Progenitor cell of endocrine pancreas (in vitro differentiated cells): ENCODE data around the gene MRRF. TPM values are rescaled to one million over a fixed set of nuclear protein-coding genes. Genes with fewer than 3 reads are reported as not detected.

ENCODE experiments used
- DNase-seq: peaks from one replicate; pipeline ENCODE4 v3.0.0; 2021; ENCODE audit warnings: low spot score; ENCODE audit not compliant: unreplicated experiment
- H3K27ac Mint-ChIP-seq: 2 replicates; pipeline ENCODE4 v1.8.0; 2021; ENCODE audit warnings: mild to moderate bottlenecking, moderate library complexity, mixed read lengths
- H3K27me3 Mint-ChIP-seq: 2 replicates; pipeline ENCODE4 v1.8.0; 2021; ENCODE audit warnings: mixed read lengths
- H3K36me3 Mint-ChIP-seq: 2 replicates; pipeline ENCODE4 v1.8.0; 2022; ENCODE audit warnings: mixed read lengths; ENCODE audit not compliant: insufficient read depth
- H3K4me1 Mint-ChIP-seq: 2 replicates; pipeline ENCODE4 v1.8.0; 2021; ENCODE audit warnings: low read depth, mixed read lengths
- H3K4me3 Mint-ChIP-seq: 2 replicates; pipeline ENCODE4 v1.8.0; 2021; ENCODE audit warnings: low read depth, mild to moderate bottlenecking, moderate library complexity, mixed read lengths
- H3K9me3 Mint-ChIP-seq: 2 replicates; pipeline ENCODE4 v1.8.0; 2021; ENCODE audit warnings: low read depth, mixed read lengths
- total RNA-seq: library from RNA; stranded (reverse); gene quantifications from 2 replicates; pipeline ENCODE4 v1.2.1, GENCODE V29; 2021
- TF ChIP-seq, protein P1 (sequence below): fragments of 200-600 bp; sonication (generic); IDR thresholded peaks from one replicate; pipeline ENCODE4 v1.5.0; 2021; ENCODE audit warnings: antibody characterized with exemption, mild to moderate bottlenecking; ENCODE audit not compliant: unreplicated experiment

Gene MRRF
- total RNA-seq, 1 donor from 2014 or later, result 34.3 TPM

GRCh38 chr9:122281368-122281767 lies 16.7 kb downstream of the MRRF start:
- Mint-ChIP-seq H3K4me3 (no peak overlapping the region), H3K27me3 (no peaks in the 10 kb centered on the region), H3K9me3 (peaks cover 3% of the 10 kb centered on the region), H3K4me1 (peaks cover 8% of the 10 kb centered on the region), H3K27ac (peak overlapping the region; percentile 17), H3K36me3 (peaks cover 17% of the 10 kb centered on the region)
- TF ChIP-seq, protein P1, sequence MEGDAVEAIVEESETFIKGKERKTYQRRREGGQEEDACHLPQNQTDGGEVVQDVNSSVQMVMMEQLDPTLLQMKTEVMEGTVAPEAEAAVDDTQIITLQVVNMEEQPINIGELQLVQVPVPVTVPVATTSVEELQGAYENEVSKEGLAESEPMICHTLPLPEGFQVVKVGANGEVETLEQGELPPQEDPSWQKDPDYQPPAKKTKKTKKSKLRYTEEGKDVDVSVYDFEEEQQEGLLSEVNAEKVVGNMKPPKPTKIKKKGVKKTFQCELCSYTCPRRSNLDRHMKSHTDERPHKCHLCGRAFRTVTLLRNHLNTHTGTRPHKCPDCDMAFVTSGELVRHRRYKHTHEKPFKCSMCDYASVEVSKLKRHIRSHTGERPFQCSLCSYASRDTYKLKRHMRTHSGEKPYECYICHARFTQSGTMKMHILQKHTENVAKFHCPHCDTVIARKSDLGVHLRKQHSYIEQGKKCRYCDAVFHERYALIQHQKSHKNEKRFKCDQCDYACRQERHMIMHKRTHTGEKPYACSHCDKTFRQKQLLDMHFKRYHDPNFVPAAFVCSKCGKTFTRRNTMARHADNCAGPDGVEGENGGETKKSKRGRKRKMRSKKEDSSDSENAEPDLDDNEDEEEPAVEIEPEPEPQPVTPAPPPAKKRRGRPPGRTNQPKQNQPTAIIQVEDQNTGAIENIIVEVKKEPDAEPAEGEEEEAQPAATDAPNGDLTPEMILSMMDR, result no peak
- no peak for DNase-seq

DNA sequence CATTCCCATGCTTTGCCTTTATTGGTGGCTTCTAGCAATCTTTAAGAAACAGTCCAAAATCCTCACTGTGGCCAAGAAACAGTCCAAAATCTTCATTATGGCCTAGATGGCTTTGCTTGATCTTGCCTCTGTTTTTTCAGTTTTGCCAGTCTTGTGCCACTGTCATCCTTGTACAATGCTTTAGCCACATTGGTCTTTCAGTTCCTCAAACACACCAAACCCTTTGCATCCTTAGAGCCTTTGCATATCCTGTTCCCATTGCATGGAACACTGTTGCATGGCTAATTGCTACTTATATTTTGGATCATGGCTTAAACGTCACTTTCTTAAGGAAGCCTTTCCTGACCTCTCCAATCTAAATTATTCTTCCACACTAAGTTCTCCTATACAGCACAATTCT lies 22.1 kb downstream of the MRRF start:
- DNase-seq, result no peak
- no peak overlapping the region for H3K27ac Mint-ChIP-seq
- no peaks in the 10 kb centered on the region for H3K27me3 Mint-ChIP-seq
- H3K9me3 Mint-ChIP-seq, result no peaks in the 10 kb centered on the region
- TF ChIP-seq, protein P1, result no peak
- peaks cover 7% of the 10 kb centered on the region for H3K36me3 Mint-ChIP-seq
- no peak overlapping the region for H3K4me3 Mint-ChIP-seq
- H3K4me1 Mint-ChIP-seq, result peaks cover 5% of the 10 kb centered on the region

DNA sequence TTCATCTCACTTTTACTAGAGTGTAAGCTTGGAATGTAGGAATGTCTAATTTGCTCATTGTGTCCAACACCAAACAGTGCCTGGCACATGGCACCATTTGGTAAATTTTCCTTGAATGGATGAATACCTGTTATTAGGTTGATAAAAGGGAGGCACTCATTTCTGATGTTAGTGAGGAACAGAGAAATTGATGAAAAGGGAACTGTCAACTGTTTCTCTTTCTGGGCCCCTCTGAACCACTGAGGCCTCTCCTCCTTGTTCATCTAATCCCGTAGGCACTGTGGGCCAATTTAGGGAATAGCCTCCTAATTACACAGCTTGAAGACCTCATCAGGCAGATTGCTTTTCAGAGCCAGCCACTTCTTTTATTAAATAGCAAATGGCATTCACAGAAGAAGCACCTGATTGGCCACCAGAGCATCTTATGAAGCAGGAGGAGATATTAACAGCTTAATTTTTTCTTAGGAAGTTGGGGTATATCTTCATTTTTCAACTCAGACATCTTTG lies 22.6 kb downstream of the MRRF start:
- Mint-ChIP-seq H3K36me3 (peaks cover 8% of the 10 kb centered on the region), H3K27ac (no peak overlapping the region), H3K4me1 (no peaks in the 10 kb centered on the region), H3K9me3 (no peaks in the 10 kb centered on the region), H3K4me3 (no peak overlapping the region), H3K27me3 (no peaks in the 10 kb centered on the region)
- TF ChIP-seq, protein P1, result no peak
- no peak for DNase-seq

DNA sequence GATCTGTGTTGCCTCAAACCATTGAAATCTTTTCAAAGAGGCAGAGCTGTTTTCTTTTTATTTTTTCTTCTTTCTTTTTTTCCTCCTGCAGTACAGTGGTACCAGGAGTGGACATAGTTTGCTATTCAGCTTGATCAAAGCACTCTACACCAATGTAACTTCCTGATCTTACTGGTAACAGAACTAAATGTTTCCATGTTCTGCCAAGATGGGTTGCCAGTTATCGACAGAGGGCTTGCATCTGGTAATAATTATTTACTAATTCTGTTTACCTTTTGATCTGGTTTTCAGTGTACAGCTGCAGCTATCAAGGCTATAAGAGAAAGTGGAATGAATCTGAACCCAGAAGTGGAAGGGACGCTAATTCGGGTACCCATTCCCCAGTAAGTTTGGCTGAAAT lies 26.8 kb downstream of the MRRF start:
- H3K27ac Mint-ChIP-seq, result no peak overlapping the region
- no peaks in the 10 kb centered on the region for H3K27me3 Mint-ChIP-seq
- no peaks in the 10 kb centered on the region for H3K4me1 Mint-ChIP-seq
- TF ChIP-seq, protein P1, result no peak
- DNase-seq, result no peak
- no peaks in the 10 kb centered on the region for H3K9me3 Mint-ChIP-seq
- peaks cover 12% of the 10 kb centered on the region for H3K36me3 Mint-ChIP-seq
- no peak overlapping the region for H3K4me3 Mint-ChIP-seq

- H3K4me3 Mint-ChIP-seq, result no peak overlapping the region
- TF ChIP-seq, protein P1, result no peak
Observed at GRCh38 chr9:122294531-122294930, 29.8 kb downstream of the MRRF start.

More at GRCh38 chr9:122294531-122294930, 29.8 kb downstream of the MRRF start:
- Mint-ChIP-seq H3K36me3 (peaks cover 15% of the 10 kb centered on the region), H3K4me1 (no peaks in the 10 kb centered on the region), H3K27me3 (no peaks in the 10 kb centered on the region), H3K27ac (no peak overlapping the region), H3K9me3 (no peaks in the 10 kb centered on the region)
- DNase-seq, result no peak
